ENCODE results near the gene CEP112.

GRCh38 chr17:65833214-65833613 is 358.7 kb downstream of the CEP112 start:
- no peak for TF ChIP-seq HDGF (IDR thresholded peaks at IDR 0.05; ENCODE audit: borderline replicate concordance)
- TF ChIP-seq BHLHE40 (IDR thresholded peaks at IDR 0.05; ENCODE audit: borderline replicate concordance) = no peak
- TF ChIP-seq SUZ12 (IDR thresholded peaks at IDR 0.05) = no peak

All from HEK293T (cell line).